GM12892 (cell line): Measurements from ENCODE around the gene WNT7B.

Experiments
- POLR2A ChIP-seq: IDR thresholded peaks from 2 replicates; pipeline ENCODE4 v1.6.1; 2011; ENCODE audit warnings: low read depth, low read length, control low read depth
- POLR2AphosphoS5 ChIP-seq: IDR thresholded peaks from 2 replicates; pipeline ENCODE4 v1.6.1; 2011; ENCODE audit warnings: low read depth, low read length, control low read depth

DNA sequence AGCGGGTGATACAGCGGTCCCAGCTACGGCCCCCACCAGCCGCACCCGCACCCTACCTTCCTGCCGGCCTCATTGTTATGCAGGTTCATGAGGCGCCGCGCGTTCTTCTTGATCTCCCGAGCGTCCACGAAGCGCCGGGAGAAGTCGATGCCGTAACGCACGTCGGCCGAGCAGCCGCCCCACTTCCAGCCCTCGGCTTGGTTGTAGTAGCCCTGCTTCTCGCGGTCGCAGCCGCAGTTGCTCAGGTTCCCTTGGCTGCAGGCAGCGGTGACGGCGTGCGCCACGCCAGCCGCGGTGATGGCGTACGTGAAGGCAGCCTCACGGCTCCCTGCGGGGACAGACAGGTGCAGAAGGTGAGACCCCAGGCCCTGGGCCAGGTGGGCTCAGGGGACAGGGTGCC, 45.9 kb downstream of the WNT7B start:
- TF ChIP-seq POLR2A (no peak), POLR2AphosphoS5 (no peak)
